Ramos (cell line): ENCODE results near the gene ZBTB16.

Experiments
- in situ Hi-C: fragments of 300-500 bp; cut with MboI; formaldehyde crosslinking; loops from one replicate; pipeline ENCODE4 v1.14.3; 2022; ENCODE audit warnings: low sequenced_read_pairs; ENCODE audit not compliant: unreplicated experiment

ZBTB16 gene

GRCh38 chr11:114099392-114100178, 40.1 kb downstream of the ZBTB16 start:
- in situ Hi-C loops: no loop called here

GRCh38 chr11:114102993-114103896, 43.7 kb downstream of the ZBTB16 start:
- in situ Hi-C loops: no loop called here

GRCh38 chr11:114105611-114106010, 46.1 kb downstream of the ZBTB16 start:
- in situ Hi-C loops: no loop called here

- in situ Hi-C loops: no loop called here
These were observed 46.5 kb downstream of the ZBTB16 start for GRCh38 chr11:114106047-114106446.

GRCh38 chr11:114106986-114107385, 47.5 kb downstream of the ZBTB16 start:
- in situ Hi-C loops: no loop called here

GRCh38 chr11:114108501-114109205, 49.1 kb downstream of the ZBTB16 start:
- in situ Hi-C loops: no loop called here

- in situ Hi-C loops: no loop called here
These were observed 49.9 kb downstream of the ZBTB16 start for GRCh38 chr11:114109206-114110090.

- in situ Hi-C loops: no loop called here
These were observed 50.6 kb downstream of the ZBTB16 start for GRCh38 chr11:114110123-114110522.

- in situ Hi-C loops: no loop called here
These were observed 51.7 kb downstream of the ZBTB16 start for GRCh38 chr11:114110952-114111947.

- in situ Hi-C loops: no loop called here
These were observed 56.0 kb downstream of the ZBTB16 start for GRCh38 chr11:114115451-114115928.

- in situ Hi-C loops: no loop called here
These were observed 56.8 kb downstream of the ZBTB16 start for GRCh38 chr11:114116357-114116756.

- in situ Hi-C loops: no loop called here
These were observed 57.3 kb downstream of the ZBTB16 start for GRCh38 chr11:114116800-114117199.

GRCh38 chr11:114120606-114121005, 61.1 kb downstream of the ZBTB16 start:
- in situ Hi-C loops: no loop called here

- in situ Hi-C loops: no loop called here
These were observed 61.6 kb downstream of the ZBTB16 start for GRCh38 chr11:114121138-114121537.

GRCh38 chr11:114121804-114122504, 62.4 kb downstream of the ZBTB16 start:
- in situ Hi-C loops: no loop called here

GRCh38 chr11:114122686-114123085, 63.2 kb downstream of the ZBTB16 start:
- in situ Hi-C loops: no loop called here

- in situ Hi-C loops: no loop called here
These were observed 64.3 kb downstream of the ZBTB16 start for GRCh38 chr11:114123692-114124330.
